ENCODE data around the gene BRD3OS. TPM values are rescaled to one million over a fixed set of nuclear protein-coding genes. Genes with fewer than 3 reads are reported as not detected.

Gene BRD3OS
- total RNA-seq, 1 donor, result 26.2 TPM

DNA sequence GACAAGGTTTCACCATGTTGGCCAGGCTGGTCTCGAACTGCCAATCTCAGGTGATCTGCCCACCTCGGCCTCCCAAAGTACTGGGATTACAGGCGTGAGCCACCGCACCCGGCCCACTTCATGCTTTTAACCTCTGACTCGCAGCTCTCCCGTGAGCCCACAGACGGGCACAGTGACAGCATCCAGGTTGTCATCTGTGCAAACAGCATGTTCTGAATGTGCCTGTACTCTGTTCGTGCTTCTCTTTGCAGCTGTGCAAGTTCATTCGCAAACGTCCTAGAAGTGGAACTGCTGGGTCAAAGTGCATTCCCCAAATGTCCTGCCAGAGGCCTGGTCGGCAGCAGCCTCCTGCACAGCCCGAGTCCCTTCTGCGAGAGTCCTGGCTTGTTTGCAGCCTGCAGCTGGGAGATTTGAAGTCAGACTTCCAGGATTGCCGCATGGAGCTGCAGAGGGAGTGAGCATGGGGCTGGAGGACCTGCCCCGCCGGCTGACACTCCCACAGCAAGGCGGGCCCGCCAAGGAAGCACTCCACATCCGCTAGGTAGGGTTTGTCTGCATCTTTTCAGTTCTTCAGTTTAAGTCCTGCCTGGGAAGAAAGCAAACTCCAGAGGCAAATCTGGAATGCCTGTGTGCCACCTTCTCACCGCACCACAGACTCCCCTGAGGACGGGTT is 3.4 kb downstream of the BRD3OS start:
- TF ChIP-seq, protein P1, sequence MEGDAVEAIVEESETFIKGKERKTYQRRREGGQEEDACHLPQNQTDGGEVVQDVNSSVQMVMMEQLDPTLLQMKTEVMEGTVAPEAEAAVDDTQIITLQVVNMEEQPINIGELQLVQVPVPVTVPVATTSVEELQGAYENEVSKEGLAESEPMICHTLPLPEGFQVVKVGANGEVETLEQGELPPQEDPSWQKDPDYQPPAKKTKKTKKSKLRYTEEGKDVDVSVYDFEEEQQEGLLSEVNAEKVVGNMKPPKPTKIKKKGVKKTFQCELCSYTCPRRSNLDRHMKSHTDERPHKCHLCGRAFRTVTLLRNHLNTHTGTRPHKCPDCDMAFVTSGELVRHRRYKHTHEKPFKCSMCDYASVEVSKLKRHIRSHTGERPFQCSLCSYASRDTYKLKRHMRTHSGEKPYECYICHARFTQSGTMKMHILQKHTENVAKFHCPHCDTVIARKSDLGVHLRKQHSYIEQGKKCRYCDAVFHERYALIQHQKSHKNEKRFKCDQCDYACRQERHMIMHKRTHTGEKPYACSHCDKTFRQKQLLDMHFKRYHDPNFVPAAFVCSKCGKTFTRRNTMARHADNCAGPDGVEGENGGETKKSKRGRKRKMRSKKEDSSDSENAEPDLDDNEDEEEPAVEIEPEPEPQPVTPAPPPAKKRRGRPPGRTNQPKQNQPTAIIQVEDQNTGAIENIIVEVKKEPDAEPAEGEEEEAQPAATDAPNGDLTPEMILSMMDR (IDR thresholded peaks at IDR 0.05; ENCODE audit: insufficient read depth, low read length), result no peak
- H3K4me3 ChIP-seq (ENCODE audit: low read depth, low read length), result no peak overlapping the region
- no peak for DNase-seq (ENCODE audit: low read depth)

DNA sequence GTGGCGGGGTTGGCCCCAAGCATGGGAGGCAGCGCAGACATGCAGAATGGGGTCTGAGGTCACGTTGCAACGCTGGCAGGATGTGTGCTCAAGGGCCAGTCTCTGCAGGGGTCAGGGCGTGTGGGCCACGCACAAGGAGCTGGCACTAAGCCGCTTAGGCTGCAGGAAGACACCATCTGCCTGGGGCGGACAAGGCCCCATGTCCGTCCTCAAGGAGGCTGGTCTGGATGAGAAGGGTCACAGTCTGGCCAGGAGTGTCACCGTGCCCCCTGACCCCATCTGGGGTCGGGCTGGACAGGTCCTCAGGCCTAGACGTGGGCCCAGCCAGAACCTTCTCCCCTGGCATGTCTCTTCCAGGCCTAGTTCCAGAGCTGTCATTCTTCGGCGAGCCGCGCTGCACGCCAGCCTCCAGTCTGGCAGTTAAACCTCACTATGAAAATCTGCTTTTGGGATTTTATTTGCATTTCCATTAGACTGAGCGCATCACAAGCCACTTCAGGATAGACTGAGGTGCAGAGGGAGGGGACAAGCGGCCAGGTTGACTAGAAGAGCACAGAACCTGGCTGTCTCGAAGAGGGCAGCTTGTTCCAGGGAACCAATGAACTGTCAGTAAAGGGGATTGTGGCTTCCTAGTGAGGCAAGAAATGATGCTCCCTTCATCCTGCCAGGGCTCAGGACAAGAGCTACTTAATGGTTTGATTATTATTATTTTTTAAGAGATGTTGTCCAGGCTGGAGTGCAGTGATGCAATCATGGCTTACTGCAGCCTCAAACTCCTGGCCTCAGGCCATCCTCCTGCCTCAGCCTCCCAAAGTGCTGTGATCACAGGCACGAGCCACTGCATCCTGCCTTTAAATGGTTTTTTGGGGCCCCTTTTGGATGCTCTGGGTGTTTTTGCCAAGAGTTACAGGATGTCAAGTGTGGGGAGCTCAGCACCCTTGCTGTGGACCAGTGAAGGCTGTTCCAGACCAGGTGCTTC is 4.3 kb downstream of the BRD3OS start:
- H3K4me3 ChIP-seq (ENCODE audit: low read depth, low read length), result no peak overlapping the region
- TF ChIP-seq, protein P1 (IDR thresholded peaks at IDR 0.05; ENCODE audit: insufficient read depth, low read length), result no peak
- DNase-seq (ENCODE audit: low read depth), result no peak

DNA sequence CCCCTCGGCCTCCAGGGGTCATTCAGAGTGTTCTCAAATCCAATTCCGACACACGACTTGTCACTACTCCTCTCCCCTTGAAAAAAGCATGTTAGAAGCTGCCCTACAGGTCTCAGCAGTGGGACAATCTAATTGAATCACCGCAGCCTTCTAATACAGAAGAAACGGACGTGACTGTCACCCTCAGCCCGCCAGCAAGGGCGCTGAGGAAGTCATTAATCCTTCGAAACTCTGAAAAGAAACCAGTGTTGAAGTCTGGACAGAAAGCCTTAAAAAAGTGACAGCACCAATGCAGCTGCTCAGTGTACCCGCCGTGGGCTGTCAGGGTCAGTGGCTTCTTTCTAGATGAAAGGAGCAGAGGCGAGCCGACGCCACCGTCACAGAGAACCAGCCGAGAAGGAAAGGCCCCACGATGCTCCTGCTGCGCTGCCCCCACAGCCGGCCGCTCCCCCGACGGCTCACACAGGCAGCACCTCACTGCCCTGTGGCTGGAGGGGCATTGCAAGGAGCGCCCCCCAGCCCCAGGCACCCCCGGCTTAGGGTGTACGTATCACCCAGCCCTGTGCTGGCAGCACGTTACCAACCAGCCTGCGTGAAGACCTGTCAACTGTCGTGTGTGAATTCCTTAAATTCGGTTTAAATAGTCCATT is 5.7 kb downstream of the BRD3OS start:
- no peak overlapping the region for H3K4me3 ChIP-seq (ENCODE audit: low read depth, low read length)
- TF ChIP-seq, protein P1 (IDR thresholded peaks at IDR 0.05; ENCODE audit: insufficient read depth, low read length), result no peak
- DNase-seq (ENCODE audit: low read depth), result no peak

DNA sequence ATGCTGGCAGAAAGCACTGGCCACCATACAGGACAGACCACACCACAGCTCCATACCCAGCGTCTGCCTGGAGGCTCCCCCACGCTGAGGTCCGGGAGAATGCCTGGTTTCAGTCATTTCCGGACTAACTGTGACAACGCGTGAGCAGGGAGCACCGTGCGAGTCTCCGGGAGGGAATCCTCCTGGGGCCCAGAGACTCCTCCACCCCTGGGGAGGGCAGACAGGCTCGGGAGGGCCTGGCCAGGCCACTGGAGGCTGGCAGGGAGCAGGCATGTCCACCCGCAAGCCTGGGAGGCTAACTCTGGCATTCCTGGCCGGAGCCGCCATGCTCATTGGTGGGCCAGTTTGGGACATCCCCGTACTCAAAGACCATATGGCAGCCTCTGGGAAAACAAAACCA is 6.5 kb downstream of the BRD3OS start:
- DNase-seq (ENCODE audit: low read depth), result no peak
- no peak overlapping the region for H3K4me3 ChIP-seq (ENCODE audit: low read depth, low read length)
- TF ChIP-seq, protein P1 (IDR thresholded peaks at IDR 0.05; ENCODE audit: insufficient read depth, low read length), result no peak

DNA sequence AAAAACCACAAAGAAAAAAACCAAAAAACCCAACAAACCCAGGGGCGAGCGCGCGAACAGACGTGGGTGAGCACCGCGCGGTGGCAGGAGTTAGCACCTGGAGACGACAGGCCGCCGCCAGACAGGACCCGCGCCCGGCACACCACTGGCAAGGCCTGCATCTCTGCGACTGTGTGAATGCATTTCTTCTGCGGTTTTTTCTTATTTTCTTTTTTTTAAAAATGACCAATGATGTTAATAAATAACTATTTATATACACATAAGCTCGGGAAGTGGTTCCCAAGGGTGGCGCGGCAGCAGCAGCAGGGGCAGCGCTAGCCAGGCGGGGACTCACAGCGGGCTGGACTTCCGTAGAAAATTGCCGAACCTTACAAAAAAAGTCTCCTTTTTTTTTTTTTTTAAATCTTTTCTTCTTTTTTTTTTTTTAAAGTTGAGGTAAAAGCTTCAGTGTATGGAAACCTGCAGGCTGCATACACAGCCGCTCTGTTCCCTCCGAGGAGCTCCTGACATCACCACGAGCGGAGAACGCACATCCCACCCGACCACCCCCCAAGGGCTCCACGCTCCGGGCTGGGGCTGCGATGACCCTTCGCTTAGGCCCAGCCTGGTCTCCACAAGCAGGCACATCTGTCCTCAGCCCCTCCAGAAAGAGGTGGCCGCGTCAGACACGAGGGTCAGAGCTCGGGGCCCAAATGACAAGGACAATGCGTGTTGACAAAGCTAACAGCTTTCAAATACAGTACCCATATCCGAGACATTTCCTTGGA is 7.4 kb downstream of the BRD3OS start:
- DNase-seq (ENCODE audit: low read depth), result no peak
- TF ChIP-seq, protein P1 (IDR thresholded peaks at IDR 0.05; ENCODE audit: insufficient read depth, low read length), result no peak
- no peak overlapping the region for H3K4me3 ChIP-seq (ENCODE audit: low read depth, low read length)
